AG04450 (cell line): Measurements from ENCODE around the gene KRTAP5-8. TPM values are rescaled to one million over a fixed set of nuclear protein-coding genes. Genes with fewer than 3 reads are reported as not detected.
A peak's percentile ranks its signal among the peaks of the same experiment; 100 is the strongest.
"Not testable (repeated sequence)": the region's sequence is repeated elsewhere in the genome, so short reads cannot be mapped to it uniquely, and the experiment has no call there.

Source experiments
- CTCF ChIA-PET: fragments of 300-600, 350-600 bp; formaldehyde crosslinking; extraction: SDS; loops from one replicate; lab custom pipeline; 2022; ENCODE audit warnings: antibody characterized with exemption, inconsistent platforms; lab: Charles Lee
- POLR2A ChIA-PET: fragments of 350-600 bp; formaldehyde crosslinking; extraction: SDS; loops from one replicate; lab custom pipeline; 2021; ENCODE audit warnings: antibody characterized with exemption, inconsistent platforms; lab: Yijun Ruan, JAX
- DNase-seq: peaks from one replicate; pipeline ENCODE4 v3.0.0-alpha.2; 2011; ENCODE audit warnings: low read depth, low spot score
- H3K27ac ChIP-seq: one replicate; pipeline ENCODE4 v1.5.1; 2012; ENCODE audit warnings: low read depth, low read length, control low read depth
- H3K27me3 ChIP-seq: one replicate; pipeline ENCODE4 v1.6.0; 2012; ENCODE audit warnings: low read length; ENCODE audit not compliant: control insufficient read depth, insufficient read depth
- H3K4me3 ChIP-seq: 2 replicates; pipeline ENCODE4 v1.5.1; 2011; ENCODE audit warnings: mild to moderate bottlenecking, low read depth, low read length, control low read depth
- H3K9me3 ChIP-seq: 2 replicates; pipeline ENCODE4 v1.5.1; 2012; ENCODE audit warnings: low read length; ENCODE audit not compliant: control insufficient read depth, insufficient read depth
- CTCF ChIP-seq: IDR thresholded peaks from 2 replicates; pipeline ENCODE4 v1.5.1; 2011; ENCODE audit warnings: low read depth, low read length, control low read depth, inconsistent platforms
- polyA plus RNA-seq: library from polyadenylated mRNA; depleted of rRNA; stranded (reverse); fragments of >200 nt; gene quantifications from 2 replicates; pipeline ENCODE4 v1.2.3, GENCODE V29; 2011; rRNA removed
- small RNA-seq: library from RNA; depleted of rRNA; stranded (forward); fragments of <200 nt; gene quantifications from one replicate; pipeline ENCODE3, GENCODE V24; 2012; ENCODE audit warnings: low read depth; ENCODE audit not compliant: insufficient read length

Gene KRTAP5-8
- polyA plus RNA-seq, 1 experiment: 0.06 TPM

- ChIA-PET POLR2A (no interaction called here), CTCF (interaction anchor here (0.6 to 1.3 kb wide), 5 partner anchors 9 to 274 kb away, joined by 3 to 7 read pairs (median 5); partner anchors contain the start of gene NADSYN1)
- Histone ChIP-seq H3K27me3 (peaks cover 3% of the 10 kb centered on the region), H3K27ac (no peak overlapping the region), H3K9me3 (no peaks in the 10 kb centered on the region), H3K4me3 (no peak overlapping the region)
- TF ChIP-seq CTCF: peak; percentile 94
- DNase-seq: peak; percentile 32
Measured at GRCh38 chr11:71580057-71581003, 42.5 kb downstream of the KRTAP5-8 start.

GRCh38 chr11:71581826-71582225, 44.0 kb downstream of the KRTAP5-8 start:
- DNase-seq: no peak
- TF ChIP-seq CTCF: no peak
- H3K4me3 ChIP-seq: no peak overlapping the region
- H3K9me3 ChIP-seq: no peaks in the 10 kb centered on the region
- POLR2A ChIA-PET: no interaction called here
- peaks cover 3% of the 10 kb centered on the region for H3K27me3 ChIP-seq
- no peak overlapping the region for H3K27ac ChIP-seq
- CTCF ChIA-PET: no interaction called here

- no peak for TF ChIP-seq CTCF
- Histone ChIP-seq H3K27me3 (peaks cover 3% of the 10 kb centered on the region), H3K4me3 (no peak within 1 kb of the TSS), H3K27ac (no peak within 1 kb of the TSS), H3K9me3 (no peaks in the 10 kb centered on the region)
- POLR2A ChIA-PET: no interaction called here
- CTCF ChIA-PET: no interaction called here
- DNase-seq: no peak
Measured at GRCh38 chr11:71582309-71582895, 44.6 kb downstream of the KRTAP5-8 start, which contains the start of gene KRTAP5-11. TSS of gene KRTAP5-11 (minus strand) at chr11:71582875. CDS start at chr11:71582837, 38 bp downstream.

- H3K27ac ChIP-seq, DNase-seq, POLR2A ChIA-PET, CTCF ChIA-PET, H3K9me3 ChIP-seq, H3K4me3 ChIP-seq, H3K27me3 ChIP-seq: not testable (repeated sequence)
Measured at GRCh38 chr11:71582969-71583368, 45.1 kb downstream of the KRTAP5-8 start.

GRCh38 chr11:71585673-71586072, 47.8 kb downstream of the KRTAP5-8 start:
- DNase-seq, H3K4me3 ChIP-seq, H3K9me3 ChIP-seq, POLR2A ChIA-PET, H3K27ac ChIP-seq, CTCF ChIA-PET, H3K27me3 ChIP-seq: not testable (repeated sequence)

GRCh38 chr11:71588314-71588713, 50.5 kb downstream of the KRTAP5-8 start:
- POLR2A ChIA-PET, H3K9me3 ChIP-seq, H3K27ac ChIP-seq, CTCF ChIA-PET, H3K4me3 ChIP-seq, H3K27me3 ChIP-seq, DNase-seq: not testable (repeated sequence)

Small RNA genes within 50 kb of the gene (small RNA-seq; reads per million reads assigned to genes)
- not detected for gene AP000867.1
- gene KRTAP5-14P: not detected

Other genes with a start within 250 kb of the KRTAP5-8 start
- gene DHCR7, start 89.6 kb upstream of the KRTAP5-8 start, polyA plus RNA-seq: 40.2 and 45.8 TPM in 2 replicates
- gene NADSYN1, start 84.8 kb upstream of the KRTAP5-8 start, polyA plus RNA-seq: 39.0 and 51.2 TPM in 2 replicates
- not detected in 2 replicates for gene KRTAP5-7, start 10.8 kb upstream of the KRTAP5-8 start, polyA plus RNA-seq
- gene KRTAP5-9, start 10.4 kb downstream of the KRTAP5-8 start, polyA plus RNA-seq: not detected in 2 replicates
- not detected in 2 replicates for gene KRTAP5-10, start 27.5 kb downstream of the KRTAP5-8 start, polyA plus RNA-seq
- gene KRTAP5-11, start 44.9 kb downstream of the KRTAP5-8 start, polyA plus RNA-seq: not detected in 2 replicates